Activated T-cell treated with anti-CD3 and anti-CD28 coated beads for 4 hours (primary cell): ENCODE measurements around the gene SLC6A8.

Source experiments
- DNase-seq: peaks from one replicate; pipeline ENCODE4 v3.0.0-alpha.2; 2020

Gene SLC6A8

GRCh38 chrX:153687121-153688039 lies at the start of gene SLC6A8:
Gene SLC6A8, plus strand, starts transcription at chrX:153687926. Its CDS starts 649 bp downstream, at chrX:153688575.
- peak; percentile 16 for DNase-seq

- no peak for DNase-seq
These were observed 49.7 kb upstream of the SLC6A8 start for GRCh38 chrX:153638041-153638371.

GRCh38 chrX:153638436-153639176 lies 49.1 kb upstream of the SLC6A8 start:
- no peak for DNase-seq

GRCh38 chrX:153639177-153640044 lies 48.3 kb upstream of the SLC6A8 start:
- DNase-seq = no peak

- DNase-seq = no peak
These were observed 47.6 kb upstream of the SLC6A8 start for GRCh38 chrX:153640045-153640686.

- DNase-seq = no peak
These were observed 46.8 kb upstream of the SLC6A8 start for GRCh38 chrX:153640736-153641575.

GRCh38 chrX:153641627-153642026 lies 46.1 kb upstream of the SLC6A8 start:
- DNase-seq = no peak

- no peak for DNase-seq
These were observed 45.6 kb upstream of the SLC6A8 start for GRCh38 chrX:153642051-153642654.

GRCh38 chrX:153642655-153643430 lies 44.9 kb upstream of the SLC6A8 start:
- DNase-seq = no peak

GRCh38 chrX:153643431-153644351 lies 44.0 kb upstream of the SLC6A8 start:
- DNase-seq = no peak

GRCh38 chrX:153644356-153645125 lies 43.2 kb upstream of the SLC6A8 start:
- DNase-seq = no peak

GRCh38 chrX:153645151-153645550 lies 42.6 kb upstream of the SLC6A8 start:
- no peak for DNase-seq

GRCh38 chrX:153645921-153646488 lies 41.7 kb upstream of the SLC6A8 start:
- no peak for DNase-seq

- no peak for DNase-seq
These were observed 40.9 kb upstream of the SLC6A8 start, which contains the start of gene DUSP9 for GRCh38 chrX:153646620-153647373. Gene DUSP9, plus strand, starts transcription at chrX:153647203. Its CDS starts 751 bp downstream, at chrX:153647954.

- DNase-seq = no peak
These were observed 40.0 kb upstream of the SLC6A8 start for GRCh38 chrX:153647461-153648357.
